T47D (cell line): ENCODE data around the gene AMY1C.
"Not testable (repeated sequence)": the region's sequence is repeated elsewhere in the genome, so short reads cannot be mapped to it uniquely, and the experiment has no call there.

ENCODE experiments used
- DNase-seq, 2 experiments: peaks; one replicate each; pipeline versions ENCODE4 v3.0.0 to v3.0.0-alpha.2; 2011 to 2012; ENCODE audit warnings: low read depth in 1 of 2, low spot score in 1 of 2
- JUND ChIP-seq: IDR thresholded peaks from 2 replicates; pipeline ENCODE4 v1.6.1; 2012; ENCODE audit warnings: low read depth
- in situ Hi-C: cut with HindIII; loops from 2 replicates; pipeline ENCODE4 v1.10.0; 2016; ENCODE audit warnings: low sequenced_read_pairs, low pct_unique_long_range_greater_than_20kb

AMY1C gene

DNA sequence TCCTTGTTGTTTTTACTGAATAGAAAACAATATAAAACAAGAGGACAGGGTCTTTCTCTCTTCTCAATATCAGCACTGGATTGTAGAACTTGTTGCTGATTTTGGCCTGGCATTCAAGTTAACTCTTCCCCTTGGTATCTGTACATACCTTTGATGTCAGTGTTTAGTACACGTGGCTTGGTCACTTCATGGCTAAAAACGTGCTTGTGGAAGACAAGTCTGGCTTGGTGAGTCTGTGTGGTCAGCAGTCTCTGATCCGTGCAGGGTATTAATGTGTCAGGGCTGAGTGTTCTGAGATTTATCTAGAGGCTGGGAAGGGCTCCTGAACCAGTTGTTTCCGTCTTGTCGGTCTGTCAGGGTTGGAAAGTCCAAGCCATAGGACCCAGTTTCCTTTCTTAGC, at the start of gene AMY1C:
Gene AMY1C (plus strand): TSS at position 301 of the 400 bp plus-strand sequence. CDS start 572 bp downstream, outside the sequence.
- in situ Hi-C loops, DNase-seq: not testable (repeated sequence)

DNA sequence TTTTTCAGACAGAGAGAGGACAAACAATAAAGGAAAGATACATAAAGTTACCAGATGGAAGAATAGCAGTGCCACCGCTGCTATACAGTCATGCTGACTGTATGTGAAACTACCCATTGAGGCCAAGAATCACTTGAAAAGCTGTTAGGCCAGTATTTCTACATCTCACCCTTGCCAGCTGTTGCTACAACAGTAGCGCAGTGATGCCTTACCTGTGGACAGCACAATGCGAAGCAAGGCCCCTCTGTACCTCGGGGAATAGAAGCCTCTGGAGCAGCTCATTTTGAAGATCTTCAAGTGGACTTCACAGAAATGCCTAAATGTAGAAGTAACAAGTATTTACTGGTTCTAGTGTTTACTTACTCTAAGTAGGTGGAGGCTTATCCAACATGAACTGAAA, 49.0 kb upstream of the AMY1C start:
- DNase-seq, in situ Hi-C loops: not testable (repeated sequence)

DNA sequence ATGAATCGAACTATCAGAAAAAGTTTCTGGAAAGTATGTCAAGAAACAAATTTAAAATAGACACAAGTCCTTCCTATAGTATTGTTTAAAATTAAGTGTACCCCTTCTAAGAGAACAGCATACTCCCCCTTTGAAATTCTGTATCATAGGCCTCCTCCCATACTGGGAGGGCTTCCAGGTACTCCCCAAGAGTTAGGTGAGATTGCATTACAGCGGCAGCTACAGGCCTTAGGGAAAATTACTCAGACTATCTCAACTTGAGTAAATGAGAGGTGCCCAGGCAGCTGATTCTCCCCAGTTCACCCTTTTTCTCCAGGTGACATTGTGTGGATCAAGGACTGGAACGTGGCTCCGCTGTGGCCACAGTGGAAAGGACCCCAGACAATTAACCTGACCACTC, 48.4 kb upstream of the AMY1C start:
- in situ Hi-C loops, DNase-seq: not testable (repeated sequence)

DNA sequence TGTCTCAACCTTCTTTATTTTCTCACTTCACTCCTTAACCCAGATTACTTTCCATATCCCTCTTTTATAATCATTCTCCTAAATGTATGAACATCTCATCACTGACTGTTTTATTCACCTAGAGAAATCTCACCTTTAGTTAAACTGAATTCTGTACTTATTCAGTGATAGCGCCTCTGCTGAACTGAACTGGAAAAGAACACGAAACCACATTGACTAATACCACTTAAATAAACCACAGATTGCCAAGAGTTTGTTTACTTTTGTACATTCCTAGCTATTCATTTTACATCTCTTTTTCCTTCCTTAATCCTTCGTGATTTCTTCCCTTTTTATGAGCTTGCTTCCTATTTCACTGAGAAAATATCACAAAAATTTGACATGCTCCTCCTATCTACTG, 42.0 kb upstream of the AMY1C start:
- in situ Hi-C loops: not testable (repeated sequence)

DNA sequence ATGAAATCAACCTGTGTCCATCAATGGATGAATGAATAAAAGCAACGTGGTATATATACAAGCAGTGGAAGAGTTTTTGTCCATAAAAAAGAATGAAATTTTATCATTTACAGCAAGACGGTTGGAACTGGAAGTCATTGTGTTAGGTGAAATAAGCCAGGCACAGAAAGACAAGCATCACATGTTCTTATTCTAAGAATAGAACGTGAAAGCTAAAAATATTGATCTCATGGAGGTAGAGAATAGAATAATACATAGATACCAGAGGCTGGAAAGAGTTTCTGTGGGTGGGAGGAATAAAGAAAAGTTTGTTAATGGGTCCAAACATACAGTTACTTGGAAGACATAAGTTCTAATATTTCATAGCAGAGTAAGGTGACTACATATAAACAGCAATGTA, 39.3 kb upstream of the AMY1C start:
- DNase-seq, in situ Hi-C loops: not testable (repeated sequence)

More for the DNA sequence above, 42.0 kb upstream of the AMY1C start:
- not testable (repeated sequence) for DNase-seq

DNA sequence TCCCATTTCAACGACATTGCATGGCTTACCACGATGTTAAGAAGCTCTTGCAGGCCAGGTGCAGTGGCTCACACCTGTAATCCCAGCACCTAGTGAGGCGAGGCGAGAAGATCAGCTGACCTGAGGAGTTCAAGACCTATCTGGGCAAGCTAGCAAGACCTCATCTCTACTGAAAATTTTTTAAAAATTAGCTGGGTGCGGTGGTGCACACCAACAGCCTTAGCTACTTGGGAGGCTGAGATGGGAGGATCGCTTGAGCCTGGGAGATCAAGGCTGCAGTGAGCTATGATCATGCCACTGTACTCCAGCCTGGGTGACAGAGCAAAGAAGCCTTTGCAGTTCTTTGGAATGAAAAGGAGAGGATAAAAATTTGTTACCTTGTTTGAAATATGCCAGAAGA, 32.3 kb upstream of the AMY1C start:
- DNase-seq, in situ Hi-C loops: not testable (repeated sequence)

DNA sequence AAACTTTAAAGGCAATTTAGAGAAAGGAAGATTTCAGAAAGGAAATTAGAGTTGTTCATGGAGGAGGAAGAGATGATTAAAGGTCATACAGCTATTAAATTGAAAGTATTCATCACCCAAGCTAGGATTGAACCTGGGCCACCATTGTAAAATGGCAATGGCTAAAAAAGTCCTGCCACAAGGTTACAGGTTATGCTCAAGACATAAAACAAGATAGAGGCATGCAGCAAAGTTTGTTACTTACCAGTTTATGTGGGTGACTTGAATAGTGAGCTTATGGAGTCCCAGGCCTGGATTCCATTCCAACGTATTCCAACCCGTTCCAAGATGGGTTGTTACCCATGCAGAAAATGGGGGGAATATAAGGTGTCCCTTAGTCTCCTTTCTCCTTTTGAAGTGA, 28.2 kb upstream of the AMY1C start:
- DNase-seq, in situ Hi-C loops: not testable (repeated sequence)

DNA sequence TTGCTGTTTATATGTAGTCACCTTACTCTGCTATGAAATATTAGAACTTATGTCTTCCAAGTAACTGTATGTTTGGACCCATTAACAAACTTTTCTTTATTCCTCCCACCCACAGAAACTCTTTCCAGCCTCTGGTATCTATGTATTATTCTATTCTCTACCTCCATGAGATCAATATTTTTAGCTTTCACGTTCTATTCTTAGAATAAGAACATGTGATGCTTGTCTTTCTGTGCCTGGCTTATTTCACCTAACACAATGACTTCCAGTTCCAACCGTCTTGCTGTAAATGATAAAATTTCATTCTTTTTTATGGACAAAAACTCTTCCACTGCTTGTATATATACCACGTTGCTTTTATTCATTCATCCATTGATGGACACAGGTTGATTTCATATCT, 14.4 kb upstream of the AMY1C start:
- in situ Hi-C loops, DNase-seq: not testable (repeated sequence)

DNA sequence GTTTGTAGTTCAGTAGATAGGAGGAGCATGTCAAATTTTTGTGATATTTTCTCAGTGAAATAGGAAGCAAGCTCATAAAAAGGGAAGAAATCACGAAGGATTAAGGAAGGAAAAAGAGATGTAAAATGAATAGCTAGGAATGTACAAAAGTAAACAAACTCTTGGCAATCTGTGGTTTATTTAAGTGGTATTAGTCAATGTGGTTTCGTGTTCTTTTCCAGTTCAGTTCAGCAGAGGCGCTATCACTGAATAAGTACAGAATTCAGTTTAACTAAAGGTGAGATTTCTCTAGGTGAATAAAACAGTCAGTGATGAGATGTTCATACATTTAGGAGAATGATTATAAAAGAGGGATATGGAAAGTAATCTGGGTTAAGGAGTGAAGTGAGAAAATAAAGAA, 11.7 kb upstream of the AMY1C start:
- DNase-seq, in situ Hi-C loops: not testable (repeated sequence)

DNA sequence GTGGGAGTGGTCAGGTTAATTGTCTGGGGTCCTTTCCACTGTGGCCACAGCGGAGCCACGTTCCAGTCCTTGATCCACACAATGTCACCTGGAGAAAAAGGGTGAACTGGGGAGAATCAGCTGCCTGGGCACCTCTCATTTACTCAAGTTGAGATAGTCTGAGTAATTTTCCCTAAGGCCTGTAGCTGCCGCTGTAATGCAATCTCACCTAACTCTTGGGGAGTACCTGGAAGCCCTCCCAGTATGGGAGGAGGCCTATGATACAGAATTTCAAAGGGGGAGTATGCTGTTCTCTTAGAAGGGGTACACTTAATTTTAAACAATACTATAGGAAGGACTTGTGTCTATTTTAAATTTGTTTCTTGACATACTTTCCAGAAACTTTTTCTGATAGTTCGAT, 5.2 kb upstream of the AMY1C start:
- in situ Hi-C loops, DNase-seq: not testable (repeated sequence)

DNA sequence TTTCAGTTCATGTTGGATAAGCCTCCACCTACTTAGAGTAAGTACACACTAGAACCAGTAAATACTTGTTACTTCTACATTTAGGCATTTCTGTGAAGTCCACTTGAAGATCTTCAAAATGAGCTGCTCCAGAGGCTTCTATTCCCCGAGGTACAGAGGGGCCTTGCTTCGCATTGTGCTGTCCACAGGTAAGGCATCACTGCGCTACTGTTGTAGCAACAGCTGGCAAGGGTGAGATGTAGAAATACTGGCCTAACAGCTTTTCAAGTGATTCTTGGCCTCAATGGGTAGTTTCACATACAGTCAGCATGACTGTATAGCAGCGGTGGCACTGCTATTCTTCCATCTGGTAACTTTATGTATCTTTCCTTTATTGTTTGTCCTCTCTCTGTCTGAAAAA, 4.7 kb upstream of the AMY1C start:
- in situ Hi-C loops, DNase-seq: not testable (repeated sequence)

DNA sequence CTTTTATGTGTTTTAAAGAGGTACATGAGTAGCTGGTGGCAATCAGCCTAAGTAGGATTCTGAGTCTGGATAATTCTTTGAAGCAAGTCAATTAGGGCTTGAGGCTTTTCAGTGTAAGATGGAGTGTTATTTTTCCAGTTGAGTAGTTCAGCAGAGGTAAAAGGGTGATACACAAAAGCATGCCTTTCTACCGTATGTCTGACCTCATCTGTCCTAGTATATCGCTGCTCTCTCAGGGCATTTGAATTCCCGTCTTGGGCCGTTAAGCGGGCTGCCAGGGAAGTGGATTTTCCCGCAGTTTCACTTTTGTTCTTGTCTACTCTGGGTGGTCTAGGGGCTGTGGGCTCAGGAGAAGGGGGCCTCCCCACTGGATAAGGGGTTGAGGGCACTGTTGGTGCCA, 1.4 kb upstream of the AMY1C start:
- DNase-seq, in situ Hi-C loops: not testable (repeated sequence)

DNA sequence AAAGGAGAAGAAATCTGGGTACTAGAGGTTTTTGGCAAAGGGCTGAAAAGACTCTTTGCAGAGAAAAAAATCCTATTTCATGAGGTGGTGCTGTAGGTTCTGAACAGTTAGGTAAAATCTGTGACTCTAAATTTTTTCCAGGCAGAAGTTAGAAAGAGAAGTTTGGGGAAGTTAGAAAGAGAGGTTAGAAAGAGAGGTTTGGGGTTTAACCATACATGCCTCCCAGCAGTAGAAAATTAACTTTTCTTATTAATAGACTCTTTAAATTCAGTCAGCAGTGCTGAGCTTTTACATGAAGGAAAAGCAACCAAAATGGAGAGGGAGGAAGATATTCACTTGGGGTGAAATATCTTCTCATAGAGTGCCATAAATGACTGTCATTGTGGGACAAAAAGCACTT, 12.2 kb downstream of the AMY1C start:
- TF ChIP-seq JUND: no peak
- in situ Hi-C loops: no loop called here
- DNase-seq: no peak

DNA sequence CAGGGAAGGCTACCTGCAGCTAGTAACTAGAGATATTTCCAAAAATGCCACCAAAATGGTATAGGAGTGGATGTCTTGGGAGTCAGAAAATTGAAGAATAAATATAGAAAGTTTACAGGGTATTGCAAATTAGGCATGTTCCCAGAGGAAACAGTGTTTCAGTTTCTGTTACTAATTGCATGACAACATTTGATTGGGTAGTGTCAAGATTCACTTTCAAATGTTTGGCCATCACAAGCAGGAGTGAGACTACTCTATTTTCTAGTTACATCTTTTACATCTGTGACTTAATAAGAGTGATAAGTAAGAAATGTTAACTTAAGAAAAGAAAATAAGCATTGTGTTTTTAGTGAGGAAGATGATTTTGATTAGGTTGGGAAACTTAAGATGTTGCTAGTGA, 30.2 kb downstream of the AMY1C start:
- no peak for DNase-seq
- in situ Hi-C loops: no loop called here
- no peak for TF ChIP-seq JUND

DNA sequence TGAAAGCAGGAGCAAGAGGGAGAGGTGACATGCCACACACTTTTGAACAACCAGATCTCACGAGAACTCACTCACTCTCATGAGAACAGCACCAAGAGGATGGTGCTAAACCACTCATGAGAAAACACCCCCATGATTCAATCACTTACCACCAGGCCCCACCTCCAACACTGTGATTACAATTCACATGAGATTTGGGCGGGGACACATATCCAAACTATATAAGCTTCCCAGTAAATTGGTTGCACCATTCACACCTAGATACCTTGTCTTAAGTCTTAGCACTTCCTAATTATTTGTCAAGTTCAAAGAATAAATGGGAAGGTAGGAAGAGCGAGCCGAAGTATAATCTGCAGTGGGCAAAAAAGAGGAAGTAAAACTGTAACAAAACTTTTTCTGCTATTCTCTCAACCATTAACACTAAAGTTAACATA, 34.3 kb downstream of the AMY1C start:
- no peak for DNase-seq
- TF ChIP-seq JUND: no peak
- in situ Hi-C loops: no loop called here
